GM12891 (cell line): Measurements from ENCODE around the gene BTBD1.
"Not testable (repeated sequence)": the region's sequence is repeated elsewhere in the genome, so short reads cannot be mapped to it uniquely, and the experiment has no call there.

Experiments
- DNase-seq: peaks from one replicate; pipeline ENCODE4 v3.0.0; 2011; ENCODE audit warnings: low spot score; ENCODE audit not compliant: insufficient read length
- FAIRE-seq: peaks from 2 replicates; lab custom pipeline; 2011; peaks lifted over from hg19 to GRCh38; lab: Jason Lieb, UNC
- PAX5 ChIP-seq: IDR thresholded peaks from 2 replicates; pipeline ENCODE4 v1.6.1; 2011; ENCODE audit warnings: low read length, moderate library complexity, mild to moderate bottlenecking; ENCODE audit not compliant: insufficient read depth, severe bottlenecking
- POLR2A ChIP-seq: IDR thresholded peaks from 2 replicates; pipeline ENCODE4 v1.6.1; 2011; ENCODE audit warnings: low read depth, low read length, control low read depth
- POLR2AphosphoS5 ChIP-seq: IDR thresholded peaks from 2 replicates; pipeline ENCODE4 v1.6.1; 2011; ENCODE audit warnings: low read depth, low read length, control low read depth
- POU2F2 ChIP-seq: IDR thresholded peaks from 2 replicates; pipeline ENCODE4 v1.6.1; 2011; ENCODE audit warnings: low read depth, mild to moderate bottlenecking, control low read depth, low read length, moderate library complexity
- SPI1 ChIP-seq: IDR thresholded peaks from 2 replicates; pipeline ENCODE4 v1.6.1; 2011; ENCODE audit warnings: low read depth, low read length, control low read depth
- TAF1 ChIP-seq: IDR thresholded peaks from 2 replicates; pipeline ENCODE4 v1.6.1; 2011; ENCODE audit warnings: low read depth, low read length, control low read depth

BTBD1 gene

DNA sequence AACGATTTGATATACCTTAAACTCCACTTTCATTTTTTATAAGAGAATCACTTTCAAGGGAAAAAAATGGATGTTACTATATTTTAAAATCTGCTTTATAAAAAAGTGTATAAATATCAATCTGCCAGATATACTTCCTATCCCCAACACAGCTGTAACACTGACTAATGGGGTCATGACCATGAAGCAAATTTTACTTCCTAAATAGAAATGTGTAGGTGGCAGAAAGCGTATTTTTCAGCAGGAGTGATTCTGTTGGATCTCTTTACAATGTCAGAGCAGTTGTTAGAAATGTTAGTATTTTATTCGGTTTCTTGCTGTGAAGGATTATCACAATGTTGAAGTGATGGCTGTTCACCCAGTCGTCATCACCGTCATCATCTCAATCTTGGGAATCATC, 50.1 kb downstream of the BTBD1 start:
- no peak for FAIRE-seq
- DNase-seq, result no peak
- no peak for TF ChIP-seq TAF1
- no peak for TF ChIP-seq POLR2AphosphoS5
- TF ChIP-seq POU2F2, result no peak
- TF ChIP-seq POLR2A, result no peak
- TF ChIP-seq SPI1, result no peak
- TF ChIP-seq PAX5, result no peak

- DNase-seq (no peak), FAIRE-seq (no peak)
- TF ChIP-seq POLR2AphosphoS5 (0 out of 2 replicates have a peak, but pooled peaks have one; percentile 6), POU2F2 (no peak), POLR2A (peak; percentile 37)
These were observed 51.7 kb downstream of the BTBD1 start for GRCh38 chr15:83015361-83015760.

DNA sequence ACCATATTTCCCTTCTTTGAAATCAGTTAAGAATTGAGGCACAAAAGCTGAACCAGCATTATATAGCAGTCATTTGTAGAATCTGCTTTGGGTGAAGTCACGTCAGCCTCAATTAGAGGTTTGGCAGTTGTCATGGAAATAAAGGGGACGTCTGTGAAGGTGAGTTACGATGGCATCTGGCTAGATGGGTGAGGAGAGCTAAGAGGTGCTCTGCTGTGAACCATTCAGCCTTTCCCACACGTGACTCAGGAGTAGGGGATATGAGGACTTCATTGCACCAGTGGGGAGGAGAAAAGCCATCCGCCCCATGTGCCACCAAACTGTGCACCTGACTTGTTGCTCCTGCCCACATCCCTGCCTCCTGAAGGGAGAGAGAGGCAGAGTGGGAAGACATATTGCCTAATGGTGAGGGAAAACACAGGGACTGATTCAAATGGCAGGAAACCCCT, 52.8 kb downstream of the BTBD1 start:
- FAIRE-seq (no peak), DNase-seq (no peak)
- TF ChIP-seq TAF1, result no peak
- peak; percentile 20; the same call in 1 of the 2 replicates for TF ChIP-seq POLR2A
- peak; percentile 77; the same call in 1 of the 2 replicates for TF ChIP-seq POLR2AphosphoS5

- FAIRE-seq (no peak), DNase-seq (no peak)
- TF ChIP-seq POLR2A (no peak), SPI1 (no peak)
These were observed 54.4 kb downstream of the BTBD1 start for GRCh38 chr15:83012636-83013035.

DNA sequence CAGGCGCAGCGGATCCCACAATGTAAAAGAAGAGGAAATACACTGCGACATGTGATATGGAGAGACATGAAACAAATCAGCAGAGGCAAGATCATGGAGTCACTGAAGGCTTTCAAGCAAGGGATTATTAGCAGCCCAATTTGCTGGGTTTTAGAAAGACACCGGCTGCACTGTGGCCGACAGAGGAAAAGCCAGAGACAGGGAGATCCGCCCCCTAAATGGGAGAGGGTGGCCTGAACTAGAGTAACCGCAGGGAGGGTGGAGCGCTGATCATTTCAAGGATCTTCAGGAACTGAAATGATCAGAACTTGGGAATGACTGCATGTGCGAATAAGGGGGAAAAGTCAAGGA, 55.0 kb downstream of the BTBD1 start:
- DNase-seq (no peak), FAIRE-seq (no peak)
- TF ChIP-seq POU2F2 (0 out of 2 replicates have a peak, but pooled peaks have one; percentile 9), SPI1 (no peak)

- FAIRE-seq (peak; percentile 83), DNase-seq (peak; percentile 87)
- TF ChIP-seq POLR2A (peak; percentile 70), TAF1 (peak; percentile 76), PAX5 (no peak), POU2F2 (peak; percentile 34; the same call in 1 of the 2 replicates), SPI1 (no peak; the same call in 1 of the 2 replicates), POLR2AphosphoS5 (peak; percentile 90)
These were observed 55.6 kb downstream of the BTBD1 start, which contains the start of gene C15orf40 for GRCh38 chr15:83011271-83012075. TSS of gene C15orf40 (minus strand) at chr15:83011639. CDS start at chr15:83011607, 32 bp downstream.

- FAIRE-seq (peak; percentile 84), DNase-seq (peak; percentile 71)
- TF ChIP-seq TAF1 (no peak), POLR2A (no peak), SPI1 (no peak), POLR2AphosphoS5 (no peak), POU2F2 (no peak), PAX5 (no peak)
These were observed 56.3 kb downstream of the BTBD1 start for GRCh38 chr15:83010709-83011270.

DNA sequence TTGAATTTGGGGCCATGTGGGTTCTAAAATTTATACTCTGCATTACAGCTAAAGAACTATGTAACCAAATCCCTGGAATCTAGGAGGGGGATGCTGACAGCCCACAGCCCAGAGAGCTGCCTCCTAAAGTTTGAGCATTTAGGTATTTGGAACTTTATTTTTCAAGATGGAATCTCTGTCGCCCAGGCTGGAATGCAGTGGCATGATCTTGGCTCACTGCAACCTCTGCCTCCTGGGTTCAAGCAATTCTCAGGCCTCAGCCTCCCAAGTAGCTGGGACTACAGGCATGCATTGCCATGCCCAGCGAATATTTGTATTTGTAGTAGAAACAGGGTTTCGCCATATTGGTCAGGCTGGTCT, 66.4 kb downstream of the BTBD1 start:
- DNase-seq, FAIRE-seq: not testable (repeated sequence)

GRCh38 chr15:82999905-83000671, 67.0 kb downstream of the BTBD1 start:
- peak; percentile 88 for FAIRE-seq
- peak; percentile 37 for DNase-seq
- TF ChIP-seq TAF1, result no peak
- no peak for TF ChIP-seq PAX5
- TF ChIP-seq POU2F2, result no peak

- DNase-seq (no peak), FAIRE-seq (no peak)
- no peak for TF ChIP-seq POLR2A
- no peak for TF ChIP-seq POU2F2
- TF ChIP-seq TAF1, result no peak
- TF ChIP-seq SPI1, result no peak
- no peak for TF ChIP-seq PAX5
- no peak for TF ChIP-seq POLR2AphosphoS5
These were observed 67.6 kb downstream of the BTBD1 start for GRCh38 chr15:82999426-82999825.
